Astrocyte (in vitro differentiated cells and primary cell): ENCODE data around the gene DMBX1.

Experiments used
- EZH2 ChIP-seq: IDR thresholded peaks from 2 replicates; pipeline ENCODE4 v1.6.1; 2012; ENCODE audit warnings: mild to moderate bottlenecking, low read length, inconsistent platforms; ENCODE audit not compliant: insufficient read depth
- TF ChIP-seq, protein P1 (sequence below): IDR thresholded peaks from 2 replicates; pipeline ENCODE4 v1.5.1; 2011; ENCODE audit warnings: low read depth, mild to moderate bottlenecking, inconsistent platforms, low read length, moderate library complexity; ENCODE audit not compliant: insufficient read depth

DNA sequence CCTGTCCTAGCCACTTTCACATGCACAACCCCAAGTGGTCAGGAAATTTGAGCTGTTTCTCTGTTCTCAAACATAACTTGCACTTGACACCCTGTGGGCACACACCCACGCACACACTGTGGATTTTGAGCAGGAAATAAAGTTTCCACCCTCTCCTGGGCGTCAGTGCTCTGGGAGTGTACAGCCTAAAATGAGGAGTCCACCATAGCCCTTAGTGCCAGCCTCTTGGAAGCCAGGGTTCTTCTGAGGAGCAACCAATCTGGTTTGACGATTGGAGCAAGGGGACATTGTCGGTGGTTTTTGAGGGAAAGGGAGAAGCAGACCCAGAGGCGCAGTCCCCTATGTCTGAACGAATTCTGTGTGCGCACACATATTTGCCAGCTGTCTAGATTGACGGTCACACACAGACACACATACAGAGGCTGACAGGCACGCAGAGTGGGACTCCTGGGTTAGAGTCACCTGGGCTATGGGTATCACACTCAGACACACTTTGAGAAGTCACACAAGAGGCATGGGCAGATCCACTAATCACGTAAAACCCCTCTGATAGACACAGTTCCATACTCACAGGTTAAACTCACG lies 2.7 kb downstream of the DMBX1 start:
- TF ChIP-seq EZH2 = peak; percentile 73
- TF ChIP-seq, protein P1, sequence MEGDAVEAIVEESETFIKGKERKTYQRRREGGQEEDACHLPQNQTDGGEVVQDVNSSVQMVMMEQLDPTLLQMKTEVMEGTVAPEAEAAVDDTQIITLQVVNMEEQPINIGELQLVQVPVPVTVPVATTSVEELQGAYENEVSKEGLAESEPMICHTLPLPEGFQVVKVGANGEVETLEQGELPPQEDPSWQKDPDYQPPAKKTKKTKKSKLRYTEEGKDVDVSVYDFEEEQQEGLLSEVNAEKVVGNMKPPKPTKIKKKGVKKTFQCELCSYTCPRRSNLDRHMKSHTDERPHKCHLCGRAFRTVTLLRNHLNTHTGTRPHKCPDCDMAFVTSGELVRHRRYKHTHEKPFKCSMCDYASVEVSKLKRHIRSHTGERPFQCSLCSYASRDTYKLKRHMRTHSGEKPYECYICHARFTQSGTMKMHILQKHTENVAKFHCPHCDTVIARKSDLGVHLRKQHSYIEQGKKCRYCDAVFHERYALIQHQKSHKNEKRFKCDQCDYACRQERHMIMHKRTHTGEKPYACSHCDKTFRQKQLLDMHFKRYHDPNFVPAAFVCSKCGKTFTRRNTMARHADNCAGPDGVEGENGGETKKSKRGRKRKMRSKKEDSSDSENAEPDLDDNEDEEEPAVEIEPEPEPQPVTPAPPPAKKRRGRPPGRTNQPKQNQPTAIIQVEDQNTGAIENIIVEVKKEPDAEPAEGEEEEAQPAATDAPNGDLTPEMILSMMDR = no peak
